Measurements from ENCODE around the gene TULP4.

TULP4 gene

DNA sequence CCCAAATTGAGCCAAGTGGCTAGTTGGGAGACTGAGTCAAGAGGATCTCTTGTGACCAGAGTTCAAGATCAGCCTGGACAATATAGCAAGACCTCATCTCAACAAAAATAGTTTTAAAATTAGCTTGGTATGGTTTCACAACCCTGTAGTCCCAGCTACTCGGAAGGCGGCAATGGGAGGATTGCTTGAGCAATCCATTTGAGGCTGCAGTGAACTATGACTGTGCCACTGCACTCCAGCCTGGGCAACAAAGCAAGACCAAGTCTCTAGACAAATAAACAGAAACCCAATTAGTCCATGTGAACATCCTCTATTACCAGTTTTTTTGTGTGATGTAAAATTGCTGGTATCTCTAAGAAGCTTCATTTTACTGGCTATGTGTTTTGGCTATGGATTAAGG lies 106.2 kb downstream of the TULP4 start:
- no peak for DNase-seq (ENCODE audit: low read depth)

DNA sequence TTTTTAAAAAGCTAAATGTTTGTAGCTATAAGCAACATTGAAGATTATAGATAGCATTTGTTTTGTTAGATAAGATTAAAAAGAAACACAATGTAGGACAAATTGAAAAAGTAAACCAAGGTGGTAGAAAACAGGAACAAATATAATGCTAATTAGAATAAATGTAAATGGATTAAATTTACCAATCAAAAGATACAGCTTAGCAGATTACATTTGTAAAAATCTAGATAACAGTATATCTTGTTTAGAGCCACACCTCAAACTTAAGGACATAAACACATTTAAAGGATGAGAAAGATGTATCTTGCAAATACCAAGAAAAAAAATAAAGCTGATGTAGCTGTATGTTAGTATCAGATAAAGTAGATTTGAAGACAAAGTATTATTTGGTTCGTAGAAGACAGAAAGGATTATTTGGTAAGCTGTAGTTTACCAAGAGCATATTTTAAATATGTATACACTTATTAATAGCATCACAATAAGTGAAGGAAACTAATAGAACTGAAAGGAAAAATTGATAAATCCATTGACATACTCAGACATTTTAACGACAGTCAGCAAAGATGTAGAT lies 107.2 kb downstream of the TULP4 start:
- no peak for DNase-seq (ENCODE audit: low read depth)

DNA sequence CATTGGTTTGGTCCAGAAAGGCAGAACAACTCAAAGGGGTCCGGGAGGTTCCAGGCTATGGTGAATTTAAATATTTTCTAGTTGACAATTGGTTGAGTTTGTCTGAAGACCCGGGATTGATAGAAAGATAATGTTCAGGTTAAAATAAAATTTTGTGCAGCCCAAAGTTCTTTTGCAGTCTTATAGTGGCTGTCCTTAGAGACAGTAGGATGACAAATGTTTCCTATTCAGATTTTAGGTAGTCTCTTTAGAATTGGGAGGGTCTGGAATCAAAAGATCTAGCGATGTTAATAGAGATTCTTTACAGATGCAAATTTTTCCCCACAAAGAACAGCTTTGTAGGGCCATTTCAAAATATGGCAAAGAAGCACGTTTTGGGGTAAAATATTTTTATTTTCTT lies 109.1 kb downstream of the TULP4 start:
- DNase-seq (ENCODE audit: low read depth) = no peak

DNA sequence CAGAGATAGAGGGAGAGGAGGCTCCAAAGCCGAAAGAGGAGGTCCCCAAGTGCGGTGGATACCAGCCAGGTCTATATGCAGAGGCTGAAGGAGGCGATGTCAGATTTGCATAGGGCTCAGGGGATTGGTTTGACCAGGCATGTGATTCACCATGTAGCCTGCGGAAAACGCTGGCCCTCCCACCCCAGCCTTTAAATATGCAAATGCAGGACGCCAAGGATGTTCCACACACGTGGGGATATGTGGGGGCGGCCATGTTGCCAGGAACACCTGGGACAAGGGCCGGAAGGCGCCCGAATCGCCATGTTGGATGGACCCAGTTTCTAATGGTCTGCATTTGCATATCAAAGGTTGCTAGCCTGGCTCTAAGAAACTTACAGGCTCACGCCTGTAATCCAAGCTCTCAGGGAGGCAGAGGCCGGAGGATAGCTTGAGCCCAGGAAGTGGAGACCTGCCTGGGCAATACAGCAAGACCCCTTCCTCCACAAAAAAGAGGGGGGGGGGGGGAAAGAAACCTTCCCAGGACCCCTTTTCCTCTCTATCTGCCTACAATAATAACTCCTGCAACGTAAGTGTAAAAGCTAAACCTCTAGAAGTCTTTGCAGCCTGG lies 110.5 kb downstream of the TULP4 start:
- DNase-seq (ENCODE audit: low read depth) = no peak

DNA sequence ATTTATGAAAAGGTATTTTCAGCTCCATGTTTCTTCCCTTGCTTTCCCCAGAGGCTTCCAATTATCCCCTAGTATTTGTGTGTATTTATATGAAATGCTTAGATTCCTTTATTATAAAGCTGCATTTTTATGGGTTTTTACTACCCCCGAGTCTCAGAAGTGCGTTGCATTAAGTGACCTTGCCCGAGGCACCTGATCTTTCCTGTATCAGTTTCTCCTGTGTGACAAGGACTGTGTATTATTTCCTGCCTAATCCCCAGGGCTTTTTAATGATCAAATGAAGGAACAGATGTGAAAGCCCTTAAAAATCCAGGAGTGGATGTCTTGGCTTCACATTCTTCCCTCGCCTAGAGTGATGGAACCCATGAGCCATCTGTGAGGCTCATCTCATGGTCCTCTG lies 118.8 kb downstream of the TULP4 start:
- DNase-seq (ENCODE audit: low read depth) = no peak

DNA sequence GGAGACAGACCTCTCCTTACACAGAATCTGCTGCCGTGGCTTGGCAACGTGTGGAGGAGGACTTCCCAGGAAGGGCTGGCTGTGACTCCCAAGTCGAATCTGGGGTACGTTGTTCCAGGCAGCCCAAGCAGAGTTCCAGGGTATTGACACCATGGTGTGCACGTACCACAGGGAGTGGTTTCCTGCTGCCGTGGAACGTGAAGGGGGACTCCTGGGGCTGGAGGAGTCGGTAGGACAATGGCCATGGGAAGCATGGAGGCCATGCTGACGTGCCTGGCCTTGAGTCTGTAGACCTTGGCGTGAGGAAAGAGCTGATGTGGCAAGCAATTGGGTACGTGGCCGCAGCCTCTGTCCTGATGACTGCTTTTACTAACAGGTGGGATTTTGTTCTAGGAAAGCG lies 119.3 kb downstream of the TULP4 start:
- no peak for DNase-seq (ENCODE audit: low read depth)

DNA sequence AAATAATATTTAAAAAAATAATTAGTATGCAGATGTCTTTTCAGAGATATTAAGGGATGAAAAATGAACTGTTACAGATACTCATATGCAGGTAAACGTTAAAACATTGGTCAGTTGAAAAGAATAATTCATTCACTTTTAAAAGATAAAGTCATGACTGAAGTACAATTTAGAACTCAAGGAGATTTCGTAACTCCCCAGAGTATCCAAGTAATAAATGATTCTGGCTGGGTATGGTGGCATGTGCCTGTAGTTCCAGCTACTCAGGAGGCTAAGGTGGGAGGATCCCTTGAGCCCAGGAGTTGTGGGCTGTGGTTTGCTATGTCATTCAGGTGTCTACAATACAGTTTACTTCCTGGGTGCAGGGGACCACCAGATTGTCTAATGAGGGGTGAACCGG lies 125.3 kb downstream of the TULP4 start:
- DNase-seq (ENCODE audit: low read depth) = no peak

DNA sequence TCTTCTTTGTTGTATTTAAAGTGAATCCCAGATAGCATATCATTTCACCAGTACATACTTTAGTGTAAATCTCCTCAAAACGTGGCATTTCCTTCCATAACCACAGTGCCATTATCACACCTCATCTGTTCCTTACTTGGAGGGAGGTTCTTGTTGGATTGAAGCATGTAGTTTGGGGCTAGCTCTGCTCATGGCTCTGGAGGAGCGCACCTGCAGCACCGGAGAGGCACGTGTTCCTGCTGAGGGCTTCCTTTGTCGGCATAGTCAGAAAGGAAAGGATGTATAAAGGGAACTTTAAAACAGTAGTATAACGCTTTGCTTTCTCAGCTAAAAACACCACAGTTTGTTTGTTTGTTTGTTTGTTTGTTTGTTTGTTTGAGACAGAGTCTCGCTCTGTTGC lies 126.0 kb downstream of the TULP4 start:
- DNase-seq (ENCODE audit: low read depth) = no peak

DNA sequence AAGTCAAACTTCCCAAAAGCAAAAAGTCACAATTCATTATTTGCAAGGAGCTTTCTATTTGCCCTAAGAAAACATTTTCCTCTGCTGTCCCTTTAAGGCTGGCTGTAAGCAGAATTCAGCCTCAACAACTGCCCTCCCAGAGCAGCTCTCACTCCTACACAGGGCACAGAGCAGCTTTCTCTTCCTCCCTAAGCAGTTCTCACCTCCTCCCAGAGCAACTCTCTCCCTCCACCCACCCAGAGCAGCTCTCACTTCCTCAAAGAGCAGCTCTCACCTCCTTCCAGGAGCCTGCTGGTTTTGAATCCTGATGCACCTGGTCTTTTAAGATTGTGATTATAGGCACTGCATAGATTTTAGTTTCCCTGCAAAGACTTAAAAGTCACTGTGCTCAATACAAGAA lies 127.0 kb downstream of the TULP4 start:
- no peak for DNase-seq (ENCODE audit: low read depth)

DNA sequence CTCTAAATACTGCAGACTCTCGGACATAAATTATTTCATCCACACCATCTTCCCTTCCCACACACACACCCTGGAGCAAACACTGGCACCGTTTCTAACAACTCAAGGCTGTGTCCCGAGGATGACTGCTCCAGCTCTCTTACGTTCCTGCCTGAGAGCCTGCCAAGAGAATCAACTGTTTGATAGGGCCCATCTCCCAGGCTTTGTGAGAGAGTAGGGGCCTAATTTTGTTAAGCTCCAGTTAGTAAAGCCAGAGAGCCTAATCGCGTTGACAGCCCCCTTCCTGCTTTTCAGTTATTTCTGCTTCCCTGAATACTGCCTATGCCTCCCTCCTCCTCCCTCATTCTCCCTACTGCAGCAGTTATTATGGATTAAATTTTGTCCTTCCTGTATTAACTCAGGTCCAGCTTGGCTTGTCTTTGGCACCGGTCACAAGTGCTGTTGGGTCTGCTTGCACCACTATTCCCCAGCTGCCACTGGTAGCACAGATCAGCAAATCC lies 129.5 kb downstream of the TULP4 start:
- no peak for DNase-seq (ENCODE audit: low read depth)

DNA sequence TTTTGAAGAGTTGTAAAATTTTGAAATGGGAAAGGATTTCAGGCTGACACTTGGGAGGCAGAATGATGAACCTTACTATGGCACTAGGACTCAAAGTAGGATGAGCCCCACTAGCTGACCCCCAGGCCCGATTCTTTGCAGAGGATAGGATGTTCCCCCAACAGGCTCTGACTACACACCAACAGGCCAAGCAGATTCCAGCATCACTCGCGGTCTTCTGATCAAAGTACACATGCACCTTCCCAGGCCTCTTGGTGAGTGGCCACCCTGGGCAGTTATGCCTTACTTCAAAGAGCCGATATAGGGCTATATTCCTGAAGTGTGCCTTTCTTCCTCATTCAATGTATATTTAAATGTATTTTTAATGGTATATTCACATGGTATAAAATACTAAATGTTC lies 130.0 kb downstream of the TULP4 start:
- DNase-seq (ENCODE audit: low read depth) = no peak

DNA sequence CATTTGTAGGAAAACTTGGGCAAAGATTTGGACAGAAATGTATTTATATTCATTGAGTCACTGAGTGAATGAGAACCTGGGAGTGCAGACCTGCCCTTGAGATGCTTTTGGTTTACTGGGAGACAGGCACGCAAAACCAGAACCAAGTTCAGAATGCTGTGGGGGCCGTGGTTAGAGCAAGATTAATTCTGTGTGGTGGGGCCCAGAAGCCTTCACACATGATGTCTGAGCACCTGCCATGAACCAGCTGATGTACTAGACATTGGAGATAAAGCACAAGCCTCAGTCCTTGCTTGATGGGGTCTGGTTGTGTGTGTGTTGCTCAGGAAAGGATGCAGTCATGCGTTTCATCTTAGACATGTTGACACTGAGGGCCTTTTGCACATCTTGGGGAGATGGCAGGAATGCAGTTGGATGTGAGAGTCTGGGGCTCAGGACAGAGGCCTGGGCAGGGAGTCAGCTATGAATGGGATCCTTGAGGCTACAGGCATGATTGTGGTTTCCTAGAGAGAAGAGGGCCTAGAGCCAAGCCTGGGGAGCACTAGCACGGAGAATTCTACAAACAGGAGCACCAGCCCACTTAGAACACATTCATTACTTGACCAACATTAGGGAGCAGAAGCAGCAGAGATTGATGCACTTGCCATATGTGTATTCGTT lies 133.3 kb downstream of the TULP4 start:
- DNase-seq (ENCODE audit: low read depth) = no peak

DNA sequence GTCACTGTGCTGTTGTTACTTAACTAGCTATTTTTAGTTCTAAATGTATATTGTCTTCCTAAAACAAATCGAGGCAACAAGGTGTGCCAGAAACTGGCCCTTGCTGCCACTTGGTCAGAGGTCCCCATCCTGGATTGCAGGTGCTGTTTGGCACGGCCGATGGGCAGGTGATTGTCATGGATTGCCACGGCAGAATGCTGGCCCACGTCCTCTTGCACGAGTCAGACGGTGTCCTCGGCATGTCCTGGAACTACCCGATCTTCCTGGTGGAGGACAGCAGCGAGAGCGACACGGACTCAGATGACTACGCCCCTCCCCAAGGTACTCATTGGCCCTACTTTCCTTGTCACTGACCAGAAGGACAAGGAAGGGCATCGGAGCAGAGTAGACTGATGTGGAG lies 136.6 kb downstream of the TULP4 start:
- DNase-seq (ENCODE audit: low read depth) = no peak

DNA sequence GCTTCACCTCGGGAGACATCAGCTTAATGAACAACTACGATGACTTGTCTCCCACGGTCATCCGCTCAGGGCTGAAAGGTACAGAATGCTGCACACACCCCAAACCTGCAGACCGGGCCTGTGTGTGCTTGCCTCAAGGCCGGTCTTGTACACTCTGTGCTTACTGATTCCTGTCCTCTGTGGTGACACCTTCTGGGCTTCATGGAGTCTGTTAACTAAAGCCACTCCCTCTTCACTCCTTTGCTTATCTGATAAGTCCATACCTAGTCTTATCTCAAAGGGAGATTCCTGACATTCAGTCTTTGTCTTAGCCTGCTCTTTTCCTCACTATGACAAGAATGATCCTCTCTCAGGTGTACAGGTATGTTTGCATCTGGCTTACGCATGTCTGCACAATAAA lies 139.9 kb downstream of the TULP4 start:
- DNase-seq (ENCODE audit: low read depth) = no peak

DNA sequence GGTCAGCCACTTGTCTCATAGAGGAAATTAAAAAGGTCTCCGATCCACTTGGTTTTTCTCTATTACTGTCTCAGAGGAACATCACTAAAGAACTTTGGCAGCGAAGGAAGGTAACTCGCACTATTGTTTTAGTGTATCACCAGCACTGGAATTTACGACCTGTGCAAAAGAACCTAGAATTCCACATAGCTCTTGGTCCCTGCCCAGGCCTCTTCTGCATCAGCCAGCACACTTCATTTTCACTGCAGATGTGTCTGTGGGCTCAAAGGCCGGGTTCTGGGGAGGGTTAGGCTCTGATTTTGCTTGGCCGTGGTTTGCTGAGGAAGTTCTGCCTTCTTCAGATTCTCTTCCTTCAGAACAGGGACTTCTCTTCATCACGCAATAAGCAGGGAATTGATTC lies 144.9 kb downstream of the TULP4 start:
- DNase-seq (ENCODE audit: low read depth) = no peak

DNA sequence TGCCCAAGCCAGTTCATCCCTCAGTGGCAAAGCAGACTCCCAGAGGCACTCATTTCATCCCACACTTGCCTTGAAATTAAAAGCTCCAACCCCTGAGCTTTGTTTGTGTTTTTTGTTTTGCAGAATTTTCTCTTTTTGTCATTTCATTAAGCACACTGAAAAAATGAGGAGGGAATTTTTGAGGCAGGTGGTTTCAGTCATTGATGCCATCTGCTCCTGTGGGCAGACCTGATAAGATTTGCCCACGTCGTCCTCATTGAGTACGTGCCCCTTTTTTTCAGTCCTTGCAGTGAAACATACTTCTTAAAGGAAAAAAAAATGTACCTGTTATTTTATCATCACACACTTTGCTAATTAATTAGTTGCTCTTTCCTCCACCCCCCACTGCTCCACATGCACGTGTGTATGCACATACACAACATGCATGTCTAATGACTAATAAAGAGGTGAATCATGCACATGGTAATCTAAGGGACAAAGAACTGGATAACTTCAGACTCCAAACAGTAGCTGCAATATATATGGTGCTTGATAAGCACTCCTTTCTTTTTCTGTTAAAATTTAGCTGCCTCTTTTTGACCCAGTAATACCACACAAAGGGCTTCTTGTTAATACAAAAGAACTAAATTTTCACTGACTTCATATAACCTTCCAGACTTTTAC lies 145.5 kb downstream of the TULP4 start:
- DNase-seq (ENCODE audit: low read depth) = no peak

DNA sequence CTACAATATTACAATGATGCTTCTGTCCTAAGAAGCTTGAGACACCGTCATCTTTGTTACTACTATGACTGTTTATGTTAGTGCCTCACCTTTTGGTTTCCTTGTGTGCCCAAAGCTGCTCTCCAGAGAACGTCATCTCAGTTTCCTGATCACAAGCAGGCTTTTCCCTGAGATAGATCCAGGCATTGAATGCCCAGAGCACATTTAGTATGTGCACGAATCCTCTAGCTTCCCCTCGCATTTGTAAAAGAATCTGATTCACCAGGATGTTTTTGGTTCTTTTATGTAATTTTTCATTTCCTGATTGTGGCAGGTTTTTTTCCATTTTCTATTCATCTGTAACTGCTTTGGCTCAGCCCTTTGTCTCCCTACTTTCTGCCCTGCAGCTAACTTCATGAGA lies 147.5 kb downstream of the TULP4 start:
- DNase-seq (ENCODE audit: low read depth) = no peak

DNA sequence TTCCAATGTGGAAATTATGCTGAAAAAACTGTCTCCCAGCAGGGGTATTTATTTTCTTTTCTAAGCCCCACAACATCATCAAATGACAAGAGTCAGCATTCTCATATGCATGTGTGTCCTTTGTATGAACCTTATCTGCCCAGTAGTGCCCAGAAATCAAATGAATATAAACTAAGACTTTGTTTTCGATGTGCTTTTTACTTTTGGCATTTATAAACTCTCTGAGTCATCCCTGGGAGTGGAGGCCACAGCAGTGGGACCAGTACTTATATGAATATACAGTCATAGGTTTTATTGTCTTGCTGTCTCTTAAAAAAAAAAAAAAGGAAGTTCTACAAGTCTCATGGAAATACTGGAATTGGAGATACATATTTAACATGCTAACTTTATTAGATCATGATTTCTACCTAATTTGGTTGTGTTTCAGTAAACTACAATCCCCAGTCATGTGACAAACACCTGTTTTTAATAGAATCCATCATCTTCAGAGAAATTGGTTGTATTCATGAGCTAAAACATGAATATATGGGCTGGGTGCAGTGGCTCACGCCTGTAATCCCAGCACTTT lies 148.4 kb downstream of the TULP4 start:
- DNase-seq (ENCODE audit: low read depth) = no peak

DNA sequence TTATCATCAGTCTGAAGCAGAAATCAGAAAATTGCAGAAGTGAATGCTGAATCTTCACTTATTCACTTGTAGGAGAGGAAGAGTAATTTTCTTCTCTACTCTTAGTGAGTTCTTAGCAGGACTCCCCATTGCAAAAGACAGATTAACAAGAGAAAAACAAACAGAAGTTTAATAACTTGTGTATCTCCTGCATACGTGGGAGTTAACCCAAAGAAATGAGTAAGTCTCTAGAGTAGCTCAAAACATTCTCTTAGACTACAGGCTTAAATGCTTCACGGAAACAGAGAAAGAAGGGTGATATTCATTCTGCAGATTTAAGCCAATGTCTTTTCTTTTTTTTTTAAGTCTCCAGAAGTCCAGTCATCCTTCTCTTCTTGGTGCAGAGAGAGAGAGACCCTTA lies 149.7 kb downstream of the TULP4 start:
- DNase-seq (ENCODE audit: low read depth) = no peak

DNA sequence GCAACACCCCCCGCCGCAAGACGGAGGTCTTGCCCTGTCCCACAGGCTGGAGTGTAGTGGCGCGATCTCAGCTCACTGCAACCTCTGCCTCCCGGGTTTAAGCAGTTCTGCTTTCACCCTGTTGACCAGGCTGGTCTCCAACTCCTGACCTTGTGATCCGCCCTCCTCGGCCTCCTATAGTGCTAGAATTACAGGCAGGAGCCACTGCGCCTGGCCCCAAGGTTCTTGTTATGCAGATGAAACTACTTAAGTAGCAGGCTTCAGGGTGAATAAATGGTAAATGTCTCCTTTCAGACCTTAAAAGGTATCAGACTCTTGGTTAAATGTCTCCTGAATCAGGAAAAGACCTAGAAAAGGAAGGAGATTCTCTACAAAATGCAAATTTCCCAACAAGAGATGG lies 152.2 kb downstream of the TULP4 start:
- no peak for DNase-seq (ENCODE audit: low read depth)

DNA sequence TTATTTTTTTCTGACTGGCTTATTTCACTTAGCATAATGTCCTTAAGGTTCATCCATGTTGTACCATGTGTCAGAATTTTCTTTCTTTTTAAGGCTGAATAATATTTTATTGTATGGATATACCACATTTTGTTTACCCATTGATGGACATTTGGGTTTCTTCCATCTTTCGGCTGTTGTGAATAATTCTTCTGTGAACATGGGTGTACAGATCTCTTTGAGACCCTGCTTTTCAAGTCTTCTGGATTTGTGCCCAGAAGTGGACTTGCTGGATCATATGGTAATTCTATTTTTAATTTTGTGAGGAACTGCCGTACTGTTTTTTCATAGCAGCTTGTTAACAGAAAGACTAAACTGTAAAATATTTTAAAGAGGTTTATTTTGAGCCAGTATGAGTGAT lies 153.0 kb downstream of the TULP4 start:
- no peak for DNase-seq (ENCODE audit: low read depth)

DNA sequence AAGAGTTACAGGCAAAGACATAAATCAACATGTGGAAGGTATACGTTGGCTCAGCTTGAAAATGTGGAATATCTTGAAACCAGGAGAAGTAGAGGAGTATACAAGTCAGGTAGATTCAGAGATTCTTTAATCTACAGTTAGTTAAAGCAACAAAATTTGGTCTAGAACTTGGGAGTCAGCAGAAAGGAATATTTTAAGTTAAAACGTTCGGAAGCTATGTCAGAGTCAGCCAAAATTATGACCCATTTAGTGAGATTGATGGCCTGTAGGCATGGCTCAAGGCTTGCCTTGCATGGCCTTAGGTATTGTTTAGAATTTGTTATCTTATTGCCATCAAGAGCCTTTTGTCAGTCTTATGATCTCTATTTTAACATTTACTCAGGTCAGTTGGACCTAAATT lies 153.5 kb downstream of the TULP4 start:
- no peak for DNase-seq (ENCODE audit: low read depth)

DNA sequence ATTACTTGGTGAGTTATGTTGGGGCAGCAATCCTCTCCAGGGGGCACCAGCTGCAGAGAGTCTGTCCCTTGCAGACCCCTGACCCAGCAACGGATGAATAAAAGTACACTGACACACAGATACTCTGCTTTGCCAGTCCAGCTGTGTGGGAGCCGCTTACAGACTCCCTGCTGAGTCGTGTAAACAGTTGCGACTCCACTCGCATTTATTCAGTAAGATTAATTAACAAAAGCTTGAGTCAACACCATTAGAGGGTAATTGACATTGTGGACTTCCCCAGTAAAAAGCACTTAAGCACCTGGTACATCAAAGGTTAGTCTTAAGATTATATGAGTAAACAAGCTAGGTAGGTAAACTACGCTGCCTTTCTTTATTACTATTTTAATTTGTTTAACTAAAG lies 155.7 kb downstream of the TULP4 start:
- DNase-seq (ENCODE audit: low read depth) = no peak

All from T-helper 22 cell (primary cell).